Immature natural killer cell (primary cell): Measurements from ENCODE around the gene SGTA. TPM values are rescaled to one million over a fixed set of nuclear protein-coding genes. Genes with fewer than 3 reads are reported as not detected.

Source experiments
- DNase-seq, 3 donors: peaks; one replicate each; pipeline ENCODE4 v3.0.0; 2022; ENCODE audit warnings: mixed read lengths in 1 of 3
- H3K27ac Mint-ChIP-seq, 6 donors: one replicate each; pipeline ENCODE4 v1.8.0; 2020; ENCODE audit warnings: mixed read lengths in 6 of 6, mild to moderate bottlenecking in 5 of 6, inconsistent platforms in 4 of 6, moderate library complexity in 3 of 6
- H3K27me3 Mint-ChIP-seq, 3 donors: one replicate each; pipeline ENCODE4 v1.8.0; 2020 to 2021; ENCODE audit warnings: low read depth in 3 of 3, mild to moderate bottlenecking in 3 of 3, mixed read lengths in 3 of 3, moderate library complexity in 3 of 3, inconsistent platforms in 1 of 3
- H3K36me3 Mint-ChIP-seq, 3 donors: one replicate each; pipeline ENCODE4 v1.8.0; 2020; ENCODE audit warnings: mixed read lengths in 3 of 3, inconsistent platforms in 2 of 3, mild to moderate bottlenecking in 2 of 3
- H3K4me1 Mint-ChIP-seq, 2 donors: one replicate each; pipeline ENCODE4 v1.8.0; 2020; ENCODE audit warnings: inconsistent platforms in 2 of 2, mild to moderate bottlenecking in 2 of 2, mixed read lengths in 2 of 2, moderate library complexity in 1 of 2
- H3K4me3 Mint-ChIP-seq, 5 donors: one replicate each; pipeline ENCODE4 v1.8.0; 2020; ENCODE audit warnings: mild to moderate bottlenecking in 5 of 5, mixed read lengths in 5 of 5, inconsistent platforms in 3 of 5, moderate library complexity in 3 of 5
- H3K9me3 Mint-ChIP-seq, 6 donors: one replicate each; pipeline ENCODE4 v1.8.0; 2020; ENCODE audit warnings: mild to moderate bottlenecking in 6 of 6, mixed read lengths in 6 of 6, inconsistent platforms in 4 of 6, moderate library complexity in 3 of 6
- polyA plus RNA-seq, 3 donors: library from polyadenylated mRNA; unstranded; fragments of 300-500 nt; fragmentation: Illumina TruSeq; gene quantifications; one replicate each; pipeline ENCODE4 v1.2.3, GENCODE V29; 2021

Gene SGTA
- polyA plus RNA-seq, 3 donors from 2014 or later, result 32.1 to 47.6 (median 34.3) TPM

DNA sequence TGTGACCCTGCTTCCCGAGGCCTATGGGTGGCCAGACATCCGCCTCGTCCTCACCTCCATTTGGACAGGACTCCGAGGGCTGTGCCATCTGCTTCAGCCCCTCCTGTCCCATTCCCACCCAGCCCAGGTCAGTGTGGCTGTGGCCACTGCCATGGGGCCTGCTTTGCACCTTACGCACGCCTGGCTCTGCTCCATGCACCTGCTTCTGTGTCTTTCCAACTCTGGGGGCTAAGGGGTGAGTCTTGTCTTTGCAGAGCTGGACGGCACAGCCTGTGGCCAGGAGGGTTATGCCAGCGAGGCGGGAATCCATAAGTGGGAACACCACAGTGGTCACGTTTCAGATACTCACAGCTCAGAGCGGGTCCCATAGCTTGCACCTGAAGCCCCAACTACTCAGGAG lies 31.4 kb upstream of the SGTA start:
- no peaks in the 10 kb centered on the region for H3K36me3 Mint-ChIP-seq
- DNase-seq, result no peak
- H3K4me3 Mint-ChIP-seq, result no peak overlapping the region
- no peaks in the 10 kb centered on the region for H3K4me1 Mint-ChIP-seq
- H3K27me3 Mint-ChIP-seq, result no peaks in the 10 kb centered on the region
- no peak overlapping the region for H3K27ac Mint-ChIP-seq
- H3K9me3 Mint-ChIP-seq, result no peaks in the 10 kb centered on the region

DNA sequence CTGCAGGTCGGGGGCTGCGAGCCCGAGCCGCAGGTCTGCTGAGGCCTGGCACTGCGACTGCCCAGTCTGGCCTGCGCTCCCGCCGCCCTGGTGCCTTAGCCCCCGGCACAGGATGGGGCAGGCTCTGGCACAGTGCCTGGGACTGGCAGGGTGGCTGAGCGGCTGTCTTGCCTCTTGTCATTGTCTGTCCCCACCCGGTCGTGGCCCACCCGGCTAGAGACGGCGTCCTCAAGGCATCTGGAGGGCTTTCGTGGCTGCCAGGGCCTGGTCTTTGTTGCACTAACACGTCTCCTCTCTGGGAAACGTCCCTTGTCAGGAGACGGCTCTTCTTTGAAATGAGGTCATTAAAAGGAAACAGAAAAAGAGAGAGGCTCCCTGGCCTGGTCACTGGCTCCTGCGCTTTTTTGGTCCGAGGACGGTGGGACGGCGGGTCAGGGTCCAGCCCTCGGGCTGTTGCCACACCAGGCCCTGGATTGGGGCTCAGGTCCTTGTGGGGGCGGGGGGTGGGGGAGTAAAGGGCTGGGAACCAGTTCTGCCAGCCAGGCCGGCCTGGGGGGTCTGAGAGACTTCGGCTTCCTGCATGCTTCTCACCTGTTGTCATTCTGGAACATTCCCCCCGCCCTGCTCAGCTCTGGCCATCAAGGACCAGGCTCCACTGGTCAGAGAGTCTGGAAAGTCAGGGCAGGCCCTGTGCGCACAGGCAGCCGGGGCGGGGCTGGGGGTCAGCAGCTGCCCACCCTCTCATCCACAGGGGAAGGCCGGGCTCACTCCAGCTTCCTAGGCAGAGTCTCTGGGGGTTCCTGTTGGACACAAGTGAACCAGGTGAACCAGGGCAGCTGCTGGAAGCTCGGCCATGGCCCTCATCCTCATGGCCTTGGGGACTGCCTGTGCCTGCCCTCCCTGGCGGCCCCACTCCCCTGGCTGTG lies 30.4 kb upstream of the SGTA start:
- DNase-seq, result no peak
- Mint-ChIP-seq H3K27me3 (peaks cover 0 to 2% (median 1%) of the 10 kb centered on the region in 3 donors), H3K4me3 (no peak overlapping the region), H3K27ac (no peak overlapping the region), H3K4me1 (no peaks in the 10 kb centered on the region), H3K9me3 (no peaks in the 10 kb centered on the region), H3K36me3 (peaks cover 3 to 8% (median 3%) of the 10 kb centered on the region in 3 donors)

DNA sequence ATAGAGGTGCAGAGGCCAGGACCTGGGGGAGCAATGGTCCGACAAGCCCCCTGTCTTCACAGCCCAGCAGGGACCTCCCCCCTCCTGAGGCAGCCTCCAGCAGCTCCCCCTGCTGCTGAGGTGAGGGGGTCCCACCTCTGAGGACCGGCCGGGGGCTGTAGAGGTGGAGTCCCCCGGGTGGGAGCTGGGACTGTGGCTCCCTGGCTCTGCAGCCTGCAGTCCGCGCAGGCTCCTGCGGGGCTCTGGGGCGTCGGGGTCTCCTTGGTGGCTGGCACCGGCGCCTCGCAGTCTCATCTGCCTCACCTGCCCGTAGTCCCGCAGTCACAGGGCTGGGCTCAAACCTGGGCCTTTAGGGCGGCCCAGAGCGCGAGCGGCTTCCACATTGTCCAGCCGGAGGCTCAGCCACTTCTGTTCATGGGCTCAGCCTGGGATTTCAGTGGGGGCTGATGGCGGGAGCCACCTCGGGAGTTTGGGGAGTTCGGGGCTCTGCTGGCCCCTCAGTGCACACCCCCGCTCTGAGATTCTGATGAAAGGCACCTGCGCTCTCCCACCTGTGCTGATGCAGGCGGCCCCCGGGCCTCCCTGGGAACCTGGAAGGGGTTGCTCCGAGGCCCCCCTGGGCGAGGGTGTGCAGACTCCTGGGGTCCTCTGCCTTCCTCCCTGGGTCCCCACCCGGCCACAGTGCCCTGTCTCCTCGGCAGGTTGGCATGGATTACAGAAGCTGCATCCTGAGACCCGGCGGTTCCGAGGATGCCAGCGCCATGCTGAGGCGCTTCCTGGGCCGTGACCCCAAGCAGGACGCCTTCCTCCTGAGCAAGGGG lies 29.6 kb upstream of the SGTA start:
- Mint-ChIP-seq H3K4me1 (no peaks in the 10 kb centered on the region), H3K27me3 (peaks cover 0 to 2% (median 1%) of the 10 kb centered on the region in 3 donors), H3K4me3 (no peak overlapping the region), H3K27ac (no peak overlapping the region), H3K36me3 (peaks cover 3 to 9% (median 4%) of the 10 kb centered on the region in 3 donors), H3K9me3 (no peaks in the 10 kb centered on the region)
- no peak for DNase-seq

DNA sequence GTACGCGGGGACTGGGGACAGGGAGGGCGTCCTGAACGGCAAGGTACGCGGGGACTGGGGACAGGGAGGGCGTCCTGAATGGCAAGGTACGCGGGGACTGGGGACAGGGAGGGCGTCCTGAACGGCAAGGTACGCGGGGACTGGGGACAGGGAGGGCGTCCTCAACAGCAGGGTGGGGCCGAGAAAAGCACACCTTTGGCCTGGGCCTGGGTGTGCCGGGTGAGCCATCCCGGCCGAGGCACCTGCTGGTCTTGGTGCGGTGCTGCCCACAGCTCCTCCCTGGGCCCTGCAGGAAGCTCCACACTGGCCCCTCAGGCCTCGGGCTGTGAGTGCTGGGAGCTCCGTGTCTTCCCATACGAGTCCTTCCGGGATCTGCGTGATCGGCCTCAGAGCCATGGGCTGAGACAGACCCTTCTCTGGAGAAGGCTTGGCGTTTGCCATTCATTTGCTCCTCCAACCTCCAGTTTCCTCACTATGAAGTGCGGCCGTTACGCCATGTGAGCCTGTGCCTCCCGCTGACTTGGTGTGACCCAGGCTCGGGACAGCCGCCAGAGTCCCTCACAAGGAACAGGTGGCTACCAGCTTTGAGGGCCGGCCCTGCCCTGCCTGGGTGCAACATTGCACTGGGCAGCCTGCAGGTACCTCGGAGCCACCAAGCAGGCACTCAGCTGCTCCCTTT lies 28.8 kb upstream of the SGTA start:
- Mint-ChIP-seq H3K27me3 (peaks cover 0 to 2% (median 1%) of the 10 kb centered on the region in 3 donors), H3K4me1 (no peaks in the 10 kb centered on the region), H3K4me3 (no peak overlapping the region), H3K36me3 (peaks cover 3 to 9% (median 4%) of the 10 kb centered on the region in 3 donors), H3K9me3 (no peaks in the 10 kb centered on the region), H3K27ac (no peak overlapping the region)
- DNase-seq, result no peak

DNA sequence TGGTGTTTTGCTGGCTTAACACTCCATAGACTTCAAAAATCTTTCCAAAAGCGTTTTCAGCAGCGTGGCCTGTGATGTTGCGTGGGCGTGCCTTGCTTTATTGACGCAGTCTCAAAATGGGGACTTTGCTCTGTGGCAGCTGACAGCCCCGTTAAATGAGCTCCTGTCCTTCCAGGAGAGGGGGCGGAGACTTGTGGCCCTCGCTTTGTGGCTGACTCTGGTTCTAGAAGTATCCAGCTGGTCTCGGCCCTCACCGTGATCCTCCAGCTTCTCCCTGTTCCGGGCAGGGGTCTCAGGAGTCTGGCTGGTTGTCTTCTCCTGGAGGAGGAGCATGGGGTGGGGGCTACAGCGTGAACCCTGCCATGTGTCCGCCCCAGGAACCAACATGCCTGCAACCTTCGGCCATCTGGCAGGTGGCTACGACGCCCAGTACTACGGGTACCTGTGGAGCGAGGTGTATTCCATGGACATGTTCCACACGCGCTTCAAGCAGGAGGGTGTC lies 28.2 kb upstream of the SGTA start:
- peaks cover 0 to 2% (median 1%) of the 10 kb centered on the region in 3 donors for H3K27me3 Mint-ChIP-seq
- H3K27ac Mint-ChIP-seq, result no peak overlapping the region

DNA sequence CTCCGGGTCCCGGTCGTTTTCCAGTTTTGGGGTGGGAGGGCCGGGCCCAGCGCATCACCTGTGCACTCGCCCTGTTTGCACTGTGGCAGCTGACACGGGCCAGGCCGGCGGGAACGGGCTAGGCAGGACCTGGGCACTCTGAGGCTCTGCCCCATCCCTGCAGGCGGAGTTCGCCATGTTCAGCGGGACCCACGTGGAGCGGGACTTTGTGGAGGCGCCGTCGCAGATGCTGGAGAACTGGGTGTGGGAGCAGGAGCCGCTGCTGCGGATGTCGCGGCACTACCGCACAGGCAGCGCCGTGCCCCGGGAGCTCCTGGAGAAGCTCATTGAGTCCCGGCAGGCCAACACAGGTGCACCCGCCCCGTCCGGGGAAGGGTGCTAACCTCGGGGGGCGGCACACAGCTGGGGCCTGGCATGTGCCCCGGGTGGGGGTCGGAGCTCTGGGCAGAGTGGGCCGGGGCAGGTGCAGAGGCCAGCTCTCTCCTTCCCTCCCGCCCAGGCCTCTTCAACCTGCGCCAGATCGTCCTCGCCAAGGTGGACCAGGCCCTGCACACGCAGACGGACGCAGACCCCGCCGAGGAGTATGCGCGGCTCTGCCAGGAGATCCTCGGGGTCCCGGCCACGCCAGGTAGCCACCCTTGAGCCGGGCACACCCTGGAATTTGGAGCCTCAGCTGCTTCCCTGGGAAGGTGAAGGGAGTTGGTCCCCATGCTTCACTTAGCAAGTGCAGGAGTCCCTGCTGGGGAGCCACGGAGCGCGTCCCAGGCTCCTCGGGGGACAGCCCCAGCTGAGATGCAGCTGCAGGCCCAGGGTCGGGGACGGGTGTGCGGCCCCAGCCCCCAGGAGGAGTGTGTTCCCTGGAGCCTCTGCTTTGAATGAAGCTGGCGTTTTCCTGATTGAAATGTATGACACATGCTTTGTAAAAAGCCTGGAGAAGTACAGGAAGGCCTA lies 27.3 kb upstream of the SGTA start:
- no peak overlapping the region for H3K4me3 Mint-ChIP-seq
- DNase-seq, result no peak
- peaks cover 0 to 2% (median 1%) of the 10 kb centered on the region in 3 donors for H3K27me3 Mint-ChIP-seq
- no peak overlapping the region for H3K27ac Mint-ChIP-seq
- peaks cover 3 to 9% (median 4%) of the 10 kb centered on the region in 3 donors for H3K36me3 Mint-ChIP-seq
- H3K9me3 Mint-ChIP-seq, result no peaks in the 10 kb centered on the region
- H3K4me1 Mint-ChIP-seq, result no peaks in the 10 kb centered on the region

More for the DNA sequence above, 28.2 kb upstream of the SGTA start:
- DNase-seq, result no peak
- Mint-ChIP-seq H3K4me1 (no peaks in the 10 kb centered on the region), H3K9me3 (no peaks in the 10 kb centered on the region), H3K36me3 (peaks cover 3 to 9% (median 4%) of the 10 kb centered on the region in 3 donors), H3K4me3 (no peak overlapping the region)

DNA sequence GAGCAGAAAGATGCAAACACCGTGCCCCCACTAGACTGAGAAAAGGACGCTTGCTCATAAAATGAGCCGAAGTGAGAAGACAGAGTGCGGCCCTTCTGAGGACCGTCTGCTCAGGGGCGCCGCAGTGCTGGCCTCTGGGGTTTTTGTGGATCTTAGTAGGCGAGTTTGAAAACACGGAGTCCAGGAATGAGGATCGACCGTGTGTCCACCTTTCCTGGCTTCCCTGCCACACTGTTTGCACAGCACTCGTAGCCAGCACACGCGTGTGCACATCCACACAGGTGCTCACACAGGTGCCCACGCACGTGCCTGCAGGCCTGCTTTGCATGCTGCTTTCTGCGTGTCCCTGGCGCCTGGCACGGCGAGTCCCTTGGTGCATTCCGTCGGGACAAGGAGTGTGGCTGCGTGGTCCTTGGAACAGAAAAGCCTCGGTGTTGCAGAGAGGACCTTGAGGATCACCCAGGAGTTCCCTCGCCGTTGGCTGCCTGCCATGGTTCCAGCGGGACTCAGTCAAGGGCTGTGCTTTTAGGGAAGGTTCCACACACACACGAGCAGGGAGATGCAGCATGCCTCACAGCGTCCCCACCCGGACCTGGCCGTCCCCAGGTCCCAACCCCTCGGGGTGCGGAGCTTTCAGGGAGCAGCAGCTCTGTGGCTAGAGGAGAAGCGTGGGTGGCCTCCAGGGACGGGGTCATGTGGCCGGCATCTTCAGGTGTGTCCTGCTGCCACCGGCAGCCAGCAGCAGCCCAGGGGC lies 26.5 kb upstream of the SGTA start:
- Mint-ChIP-seq H3K4me1 (no peaks in the 10 kb centered on the region), H3K27ac (no peak overlapping the region), H3K36me3 (peaks cover 3 to 9% (median 4%) of the 10 kb centered on the region in 3 donors), H3K4me3 (no peak overlapping the region), H3K27me3 (peaks cover 0 to 2% (median 1%) of the 10 kb centered on the region in 3 donors), H3K9me3 (no peaks in the 10 kb centered on the region)
- no peak for DNase-seq

DNA sequence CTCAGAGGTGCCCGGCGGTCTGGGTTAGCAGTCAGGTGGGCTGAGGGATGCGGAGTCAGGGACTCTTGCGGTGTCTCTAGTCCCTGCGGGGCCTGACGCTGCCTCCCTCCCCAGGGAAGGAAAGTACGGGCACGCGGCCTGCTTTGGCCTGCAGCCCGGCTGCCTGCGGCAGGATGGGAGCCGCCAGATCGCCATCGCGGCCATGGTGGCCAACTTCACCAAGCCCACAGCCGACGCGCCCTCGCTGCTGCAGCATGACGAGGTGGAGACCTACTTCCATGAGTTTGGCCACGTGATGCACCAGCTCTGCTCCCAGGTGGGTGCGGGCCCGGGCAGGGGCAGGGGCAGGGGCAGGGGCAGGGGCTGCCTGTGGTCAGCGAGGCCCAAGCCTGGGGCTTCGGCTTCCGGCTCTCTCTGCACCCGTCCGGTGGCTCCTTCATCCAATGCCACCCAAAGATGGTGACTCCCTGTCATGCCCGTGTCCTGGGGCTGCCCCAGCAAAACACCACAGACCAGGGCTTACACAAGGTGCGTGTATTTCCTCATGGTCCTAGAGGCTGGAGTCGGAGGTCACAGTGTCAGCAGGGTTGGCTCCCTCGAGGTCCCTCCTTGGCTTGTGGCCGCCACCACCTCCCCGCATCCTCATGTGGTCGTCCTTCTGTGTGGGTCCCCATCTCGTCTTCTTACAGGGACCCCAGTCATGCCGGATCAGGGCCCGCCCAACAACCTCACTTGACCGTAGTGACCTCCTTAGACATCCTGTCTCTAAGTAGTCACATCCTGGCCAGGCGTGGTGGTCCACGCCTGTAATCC lies 25.3 kb upstream of the SGTA start:
- H3K36me3 Mint-ChIP-seq, result peaks cover 3 to 9% (median 4%) of the 10 kb centered on the region in 3 donors
- no peak overlapping the region for H3K27ac Mint-ChIP-seq
- H3K27me3 Mint-ChIP-seq, result peaks cover 0 to 2% (median 1%) of the 10 kb centered on the region in 3 donors
- H3K4me1 Mint-ChIP-seq, result no peaks in the 10 kb centered on the region
- H3K4me3 Mint-ChIP-seq, result no peak overlapping the region
- H3K9me3 Mint-ChIP-seq, result no peaks in the 10 kb centered on the region
- no peak for DNase-seq

DNA sequence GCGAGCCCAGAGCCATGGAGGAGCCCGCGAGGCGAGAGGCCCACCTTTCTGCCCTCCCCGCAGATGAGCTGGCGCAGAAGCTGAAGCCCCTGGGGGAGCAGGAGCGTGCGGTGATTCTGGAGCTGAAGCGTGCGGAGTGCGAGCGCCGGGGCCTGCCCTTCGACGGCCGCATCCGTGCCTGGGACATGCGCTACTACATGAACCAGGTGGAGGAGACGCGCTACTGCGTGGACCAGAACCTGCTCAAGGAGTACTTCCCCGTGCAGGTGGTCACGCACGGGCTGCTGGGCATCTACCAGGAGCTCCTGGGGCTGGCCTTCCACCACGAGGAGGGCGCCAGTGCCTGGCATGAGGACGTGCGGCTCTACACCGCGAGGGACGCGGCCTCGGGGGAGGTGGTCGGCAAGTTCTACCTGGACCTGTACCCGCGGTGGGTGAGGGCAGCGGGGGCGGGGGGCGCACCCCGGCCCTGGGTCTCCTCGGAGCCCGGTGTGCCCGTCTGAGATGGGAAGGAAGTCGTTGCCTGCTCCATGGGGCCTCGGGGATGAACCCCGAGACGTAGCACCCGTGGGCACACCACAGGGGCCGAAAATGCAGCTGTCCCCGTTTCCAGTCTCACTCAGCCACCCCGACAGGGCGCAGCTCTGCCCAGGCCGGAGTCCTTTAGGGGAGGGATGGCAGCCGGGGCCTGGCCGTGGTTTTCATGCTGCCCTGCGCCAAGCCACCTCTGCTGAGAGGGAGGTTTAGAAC lies 24.5 kb upstream of the SGTA start:
- Mint-ChIP-seq H3K36me3 (peaks cover 3 to 14% (median 7%) of the 10 kb centered on the region in 3 donors), H3K9me3 (no peaks in the 10 kb centered on the region), H3K4me3 (no peak overlapping the region), H3K4me1 (peaks cover 3 to 4% of the 10 kb centered on the region in 2 donors), H3K27ac (no peak overlapping the region), H3K27me3 (peaks cover 0 to 2% (median 1%) of the 10 kb centered on the region in 3 donors)
- no peak for DNase-seq

DNA sequence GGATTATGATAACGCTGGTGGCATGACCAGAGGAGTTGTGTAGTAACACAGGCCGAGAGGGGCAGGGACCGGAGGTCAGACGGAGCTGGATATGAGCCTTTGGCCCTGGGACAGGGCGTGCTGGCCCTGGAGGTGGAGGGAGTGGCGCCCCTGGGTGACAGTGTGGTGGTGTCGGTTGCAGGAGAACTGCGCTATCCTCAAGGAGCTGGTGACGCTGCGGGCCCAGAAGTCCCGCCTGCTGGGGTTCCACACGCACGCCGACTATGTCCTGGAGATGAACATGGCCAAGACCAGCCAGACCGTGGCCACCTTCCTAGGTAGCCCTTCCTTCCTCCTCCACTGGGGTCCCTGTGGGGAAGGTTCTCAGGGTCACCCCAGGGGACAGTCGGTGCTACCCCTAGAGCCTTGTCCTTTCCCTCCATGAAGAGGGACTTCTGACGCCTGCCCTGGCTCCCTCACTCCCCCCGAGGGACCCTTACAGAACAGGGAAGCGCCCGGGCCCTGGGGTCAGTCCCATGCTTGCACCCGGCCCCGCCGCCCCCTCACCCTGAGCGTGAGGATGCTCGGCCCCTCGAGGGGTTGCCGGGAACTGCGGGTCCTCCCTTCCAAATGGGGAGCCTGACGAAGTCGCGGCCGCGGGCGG lies 23.8 kb upstream of the SGTA start:
- DNase-seq, result no peak
- peaks cover 0 to 2% (median 1%) of the 10 kb centered on the region in 3 donors for H3K27me3 Mint-ChIP-seq

More for the DNA sequence above, 23.8 kb upstream of the SGTA start:
- Mint-ChIP-seq H3K4me1 (peaks cover 5 to 6% of the 10 kb centered on the region in 2 donors), H3K36me3 (peaks cover 3 to 16% (median 8%) of the 10 kb centered on the region in 3 donors), H3K9me3 (no peaks in the 10 kb centered on the region), H3K4me3 (no peak overlapping the region), H3K27ac (no peak overlapping the region)
